GM12865 (cell line): ENCODE results near the gene DPEP2.
"Not testable (repeated sequence)": the region's sequence is repeated elsewhere in the genome, so short reads cannot be mapped to it uniquely, and the experiment has no call there.

Experiments used
- DNase-seq: peaks from one replicate; pipeline ENCODE4 v3.0.0; 2010; ENCODE audit warnings: low read depth
- H3K4me3 ChIP-seq: 2 replicates; pipeline ENCODE4 v1.5.1; 2011; ENCODE audit warnings: mild to moderate bottlenecking, low read depth, low read length, control low read depth
- CTCF ChIP-seq: IDR thresholded peaks from 2 replicates; pipeline ENCODE4 v1.5.1; 2011; ENCODE audit warnings: low read length, control low read depth, low read depth, inconsistent platforms; ENCODE audit not compliant: insufficient read depth; ENCODE audit errors: missing control alignments

DPEP2 gene

GRCh38 chr16:67939507-67940445 lies 59.5 kb downstream of the DPEP2 start:
- DNase-seq: no peak

GRCh38 chr16:67937713-67938112 lies 61.6 kb downstream of the DPEP2 start:
- DNase-seq, H3K4me3 ChIP-seq: not testable (repeated sequence)

More at GRCh38 chr16:67939507-67940445, 59.5 kb downstream of the DPEP2 start:
- no peak overlapping the region for H3K4me3 ChIP-seq
- TF ChIP-seq CTCF: no peak
